Measurements from ENCODE around the gene SPOUT1. TPM values are rescaled to one million over a fixed set of nuclear protein-coding genes. Genes with fewer than 3 reads are reported as not detected.
A peak's percentile ranks its signal among the peaks of the same experiment; 100 is the strongest.

The SPOUT1 gene
- total RNA-seq, 2 donors from 2014 or later, result 32.3 to 33.3 TPM

- intact Hi-C loops (cut with DNase I, micrococcal nuclease), result no loop called here
- ATAC-seq (no peak), DNase-seq (no peak)
Observed at GRCh38 chr9:128841694-128842492, 12.3 kb upstream of the SPOUT1 start.

GRCh38 chr9:128840524-128840923 is 10.9 kb upstream of the SPOUT1 start:
- intact Hi-C loops (cut with DNase I, micrococcal nuclease), result no loop called here
- DNase-seq (no peak), ATAC-seq (no peak)

GRCh38 chr9:128838338-128838737 is 8.7 kb upstream of the SPOUT1 start:
- ATAC-seq (no peak), DNase-seq (no peak)
- intact Hi-C loops (cut with DNase I, micrococcal nuclease), result no loop called here

- intact Hi-C loops (cut with DNase I, micrococcal nuclease), result no loop called here
- DNase-seq, result no peak
- no peak for ATAC-seq
Observed at GRCh38 chr9:128836509-128837145, 7.0 kb upstream of the SPOUT1 start.

GRCh38 chr9:128835246-128836210 is 5.9 kb upstream of the SPOUT1 start:
- intact Hi-C loops (cut with DNase I, micrococcal nuclease), result no loop called here
- no peak for ATAC-seq

GRCh38 chr9:128833696-128834095 is 4.1 kb upstream of the SPOUT1 start:
- ATAC-seq (no peak), DNase-seq (no peak)
- intact Hi-C loops (cut with DNase I, micrococcal nuclease), result no loop called here

More at GRCh38 chr9:128835246-128836210, 5.9 kb upstream of the SPOUT1 start:
- no peak for DNase-seq

- intact Hi-C loops (cut with DNase I, micrococcal nuclease), result no loop called here
- no peak for DNase-seq
- ATAC-seq, result peak; percentile 16
Observed at GRCh38 chr9:128828719-128829452, 708 bp downstream of the SPOUT1 start.

- intact Hi-C loops (cut with DNase I, micrococcal nuclease), result no loop called here
Observed at GRCh38 chr9:128828267-128828666, 1.3 kb downstream of the SPOUT1 start.

GRCh38 chr9:128825923-128826700 is 3.5 kb downstream of the SPOUT1 start:
- intact Hi-C loops (cut with DNase I, micrococcal nuclease), result no loop called here
- ATAC-seq (no peak), DNase-seq (no peak)

More at GRCh38 chr9:128828267-128828666, 1.3 kb downstream of the SPOUT1 start:
- no peak for DNase-seq
- no peak for ATAC-seq

- intact Hi-C loops (cut with DNase I, micrococcal nuclease), result no loop called here
- no peak for ATAC-seq
- DNase-seq, result no peak
Observed at GRCh38 chr9:128824911-128825310, 4.7 kb downstream of the SPOUT1 start.

- DNase-seq (no peak), ATAC-seq (no peak)
- intact Hi-C loops (cut with DNase I, micrococcal nuclease), result no loop called here
Observed at GRCh38 chr9:128823903-128824406, 5.6 kb downstream of the SPOUT1 start.

GRCh38 chr9:128823362-128823902 is 6.2 kb downstream of the SPOUT1 start:
- DNase-seq (no peak), ATAC-seq (no peak)
- intact Hi-C loops (cut with DNase I, micrococcal nuclease), result no loop called here

- intact Hi-C loops (cut with DNase I, micrococcal nuclease), result no loop called here
- DNase-seq (no peak), ATAC-seq (no peak)
Observed at GRCh38 chr9:128822407-128823042, 7.1 kb downstream of the SPOUT1 start.

GRCh38 chr9:128821584-128822406 is 7.8 kb downstream of the SPOUT1 start:
- intact Hi-C loops (cut with DNase I, micrococcal nuclease), result no loop called here
- ATAC-seq, result no peak
- no peak for DNase-seq

GRCh38 chr9:128820665-128821583 is 8.7 kb downstream of the SPOUT1 start:
- ATAC-seq (no peak), DNase-seq (no peak)
- intact Hi-C loops (cut with DNase I, micrococcal nuclease), result no loop called here
